Sigmoid colon (tissue), 3 donors: ENCODE data around the gene GNGT1.

Source experiments
- POLR2A ChIP-seq, 2 donors: fragments of 450-650 bp; IDR thresholded peaks; one replicate each; pipeline ENCODE4 v1.6.1; 2016; ENCODE audit warnings: antibody characterized with exemption in 2 of 2, mild to moderate bottlenecking in 2 of 2, moderate library complexity in 2 of 2
- TF ChIP-seq, protein P1 (sequence below), 4 experiments: fragments of 450-650 bp in 3 of 4; fragments of 200-600 bp in 1 of 4; IDR thresholded peaks; one replicate each; pipeline ENCODE4 v1.5.1; 2016 to 2019; ENCODE audit warnings: antibody characterized with exemption in 4 of 4, mild to moderate bottlenecking in 3 of 4, moderate library complexity in 2 of 4

GRCh38 chr7:93858857-93859256 is 47.5 kb upstream of the GNGT1 start:
- TF ChIP-seq, protein P1, sequence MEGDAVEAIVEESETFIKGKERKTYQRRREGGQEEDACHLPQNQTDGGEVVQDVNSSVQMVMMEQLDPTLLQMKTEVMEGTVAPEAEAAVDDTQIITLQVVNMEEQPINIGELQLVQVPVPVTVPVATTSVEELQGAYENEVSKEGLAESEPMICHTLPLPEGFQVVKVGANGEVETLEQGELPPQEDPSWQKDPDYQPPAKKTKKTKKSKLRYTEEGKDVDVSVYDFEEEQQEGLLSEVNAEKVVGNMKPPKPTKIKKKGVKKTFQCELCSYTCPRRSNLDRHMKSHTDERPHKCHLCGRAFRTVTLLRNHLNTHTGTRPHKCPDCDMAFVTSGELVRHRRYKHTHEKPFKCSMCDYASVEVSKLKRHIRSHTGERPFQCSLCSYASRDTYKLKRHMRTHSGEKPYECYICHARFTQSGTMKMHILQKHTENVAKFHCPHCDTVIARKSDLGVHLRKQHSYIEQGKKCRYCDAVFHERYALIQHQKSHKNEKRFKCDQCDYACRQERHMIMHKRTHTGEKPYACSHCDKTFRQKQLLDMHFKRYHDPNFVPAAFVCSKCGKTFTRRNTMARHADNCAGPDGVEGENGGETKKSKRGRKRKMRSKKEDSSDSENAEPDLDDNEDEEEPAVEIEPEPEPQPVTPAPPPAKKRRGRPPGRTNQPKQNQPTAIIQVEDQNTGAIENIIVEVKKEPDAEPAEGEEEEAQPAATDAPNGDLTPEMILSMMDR (IDR thresholded peaks at IDR 0.05), result no peak
- TF ChIP-seq POLR2A (IDR thresholded peaks at IDR 0.05), result no peak
